Measurements from ENCODE around the gene SKA1. TPM values are rescaled to one million over a fixed set of nuclear protein-coding genes. Genes with fewer than 3 reads are reported as not detected.
A peak's percentile ranks its signal among the peaks of the same experiment; 100 is the strongest.

SKA1 gene
- total RNA-seq, 2 experiments from 2014 or later: 44.6 to 45.6 TPM

GRCh38 chr18:50359806-50360205 is 15.0 kb upstream of the SKA1 start:
- Mint-ChIP-seq H3K27me3 (peaks cover 11% of the 10 kb centered on the region), H3K4me1 (peaks cover 19% of the 10 kb centered on the region), H3K27ac (no peak overlapping the region), H3K4me3 (no peak overlapping the region), H3K36me3 (ENCODE audit: low read depth) (no peaks in the 10 kb centered on the region), H3K9me3 (no peaks in the 10 kb centered on the region)
- ChIA-PET CTCF (interaction anchor here (1.0 to 1.7 kb wide), 3 partner anchors 17 to 140 kb away, joined by 3 to 9 read pairs (median 3); no protein-coding TSS in a partner anchor), POLR2A (interaction anchor here (1.6 kb wide), 1 partner anchor 141 kb away, joined by 5 read pairs; no protein-coding TSS in a partner anchor)
- peak; percentile 21 for DNase-seq

- peaks cover 19% of the 10 kb centered on the region for H3K4me1 Mint-ChIP-seq
- no peak overlapping the region for H3K4me3 Mint-ChIP-seq
- no peaks in the 10 kb centered on the region for H3K9me3 Mint-ChIP-seq
- H3K36me3 Mint-ChIP-seq (ENCODE audit: low read depth): no peaks in the 10 kb centered on the region
- peaks cover 14% of the 10 kb centered on the region for H3K27me3 Mint-ChIP-seq
- DNase-seq: no peak
- ChIA-PET POLR2A (interaction anchor here (1.6 kb wide), 1 partner anchor 142 kb away, joined by 5 read pairs; no protein-coding TSS in a partner anchor), CTCF (interaction anchor here (1.7 kb wide), 1 partner anchor 141 kb away, joined by 9 read pairs; no protein-coding TSS in a partner anchor)
- no peak overlapping the region for H3K27ac Mint-ChIP-seq
Measured at GRCh38 chr18:50360611-50361010, 14.2 kb upstream of the SKA1 start.

- Mint-ChIP-seq H3K36me3 (ENCODE audit: low read depth) (peaks cover 10% of the 10 kb centered on the region), H3K4me1 (peaks cover 7% of the 10 kb centered on the region), H3K4me3 (no peak overlapping the region), H3K9me3 (peaks cover 14% of the 10 kb centered on the region), H3K27ac (no peak overlapping the region), H3K27me3 (peaks cover 51% of the 10 kb centered on the region)
- no peak for DNase-seq
- ChIA-PET CTCF (interaction anchor here (6.0 kb wide), 1 partner anchor 13 kb away, joined by 25 read pairs; no protein-coding TSS in a partner anchor), POLR2A (no interaction called here)
Measured at GRCh38 chr18:50369672-50370071, 5.2 kb upstream of the SKA1 start.

GRCh38 chr18:50372743-50373142 is 2.1 kb upstream of the SKA1 start:
- CTCF ChIA-PET: interaction anchor here (6.0 kb wide), 1 partner anchor 16 kb away, joined by 25 read pairs; no protein-coding TSS in a partner anchor
- Mint-ChIP-seq H3K27me3 (peaks cover 32% of the 10 kb centered on the region), H3K27ac (no peak overlapping the region), H3K4me3 (no peak overlapping the region), H3K9me3 (peaks cover 14% of the 10 kb centered on the region), H3K4me1 (peaks cover 27% of the 10 kb centered on the region), H3K36me3 (ENCODE audit: low read depth) (peaks cover 29% of the 10 kb centered on the region)
- DNase-seq: no peak
- POLR2A ChIA-PET: no interaction called here

GRCh38 chr18:50373561-50374219 is 1.2 kb upstream of the SKA1 start:
- DNase-seq: no peak
- CTCF ChIA-PET: interaction anchor here (1.1 to 6.0 kb wide), 2 partner anchors 17 to 92 kb away, joined by 3 to 25 read pairs; partner anchors contain the start of gene MBD1
- Mint-ChIP-seq H3K9me3 (peaks cover 14% of the 10 kb centered on the region), H3K27ac (no peak overlapping the region), H3K27me3 (peaks cover 23% of the 10 kb centered on the region), H3K4me3 (no peak overlapping the region), H3K4me1 (peaks cover 31% of the 10 kb centered on the region), H3K36me3 (ENCODE audit: low read depth) (peaks cover 34% of the 10 kb centered on the region)
- POLR2A ChIA-PET: interaction anchor here (1.2 to 3.2 kb wide), 3 partner anchors 59 to 90 kb away, joined by 3 to 15 read pairs (median 3); no protein-coding TSS in a partner anchor

GRCh38 chr18:50374220-50374752 is 560 bp upstream of the SKA1 start:
- peaks cover 31% of the 10 kb centered on the region for H3K4me1 Mint-ChIP-seq
- no peak for DNase-seq
- ChIA-PET CTCF (interaction anchor here (0.9 to 6.0 kb wide), 3 partner anchors 17 to 93 kb away, joined by 3 to 25 read pairs (median 3); partner anchors contain the start of gene MBD1), POLR2A (interaction anchor here (0.8 to 3.2 kb wide), 8 partner anchors 16 to 504 kb away, joined by 3 to 15 read pairs (median 3); partner anchors contain the start of genes MBD1 and ME2)
- H3K27me3 Mint-ChIP-seq: peaks cover 19% of the 10 kb centered on the region
- H3K4me3 Mint-ChIP-seq: peak overlapping the region; percentile 89
- H3K36me3 Mint-ChIP-seq (ENCODE audit: low read depth): peaks cover 38% of the 10 kb centered on the region
- H3K9me3 Mint-ChIP-seq: peaks cover 12% of the 10 kb centered on the region
- H3K27ac Mint-ChIP-seq: peak overlapping the region; percentile 85

GRCh38 chr18:50377061-50377798 is 2.4 kb downstream of the SKA1 start:
- Mint-ChIP-seq H3K9me3 (no peaks in the 10 kb centered on the region), H3K27ac (no peak overlapping the region), H3K4me3 (no peak overlapping the region), H3K36me3 (ENCODE audit: low read depth) (peaks cover 47% of the 10 kb centered on the region), H3K4me1 (peaks cover 34% of the 10 kb centered on the region), H3K27me3 (no peaks in the 10 kb centered on the region)
- ChIA-PET CTCF (interaction anchor here (0.9 to 1.2 kb wide), 4 partner anchors 12 to 111 kb away, joined by 3 to 6 read pairs (median 4); partner anchors contain the start of gene CFAP53), POLR2A (interaction anchor here (0.9 to 3.2 kb wide), 4 partner anchors 20 to 96 kb away, joined by 3 to 15 read pairs (median 6); partner anchors contain the start of gene MBD1)
- no peak for DNase-seq

- Mint-ChIP-seq H3K4me1 (peaks cover 2% of the 10 kb centered on the region), H3K36me3 (ENCODE audit: low read depth) (peaks cover 76% of the 10 kb centered on the region), H3K27ac (no peak overlapping the region), H3K9me3 (no peaks in the 10 kb centered on the region), H3K27me3 (no peaks in the 10 kb centered on the region), H3K4me3 (no peak overlapping the region)
- ChIA-PET CTCF (interaction anchor here (1.4 kb wide), 1 partner anchor 12 kb away, joined by 4 read pairs; no protein-coding TSS in a partner anchor), POLR2A (interaction anchor here (0.6 kb wide), 1 partner anchor 1094 kb away, joined by 3 read pairs; no protein-coding TSS in a partner anchor)
- DNase-seq: no peak
Measured at GRCh38 chr18:50388988-50389387, 14.1 kb downstream of the SKA1 start.

GRCh38 chr18:50393802-50394201 is 19.0 kb downstream of the SKA1 start:
- Mint-ChIP-seq H3K4me3 (no peak overlapping the region), H3K36me3 (ENCODE audit: low read depth) (peaks cover 51% of the 10 kb centered on the region), H3K4me1 (peaks cover 2% of the 10 kb centered on the region), H3K27me3 (peaks cover 2% of the 10 kb centered on the region), H3K9me3 (no peaks in the 10 kb centered on the region), H3K27ac (no peak overlapping the region)
- CTCF ChIA-PET: no interaction called here
- no peak for DNase-seq
- POLR2A ChIA-PET: no interaction called here

- Mint-ChIP-seq H3K4me1 (peaks cover 2% of the 10 kb centered on the region), H3K27me3 (peaks cover 2% of the 10 kb centered on the region), H3K27ac (no peak overlapping the region), H3K9me3 (no peaks in the 10 kb centered on the region), H3K4me3 (no peak overlapping the region), H3K36me3 (ENCODE audit: low read depth) (peaks cover 41% of the 10 kb centered on the region)
- no peak for DNase-seq
- ChIA-PET POLR2A (no interaction called here), CTCF (no interaction called here)
Measured at GRCh38 chr18:50395093-50395492, 20.2 kb downstream of the SKA1 start.

- DNase-seq: no peak
- Mint-ChIP-seq H3K27ac (no peak overlapping the region), H3K36me3 (ENCODE audit: low read depth) (peaks cover 32% of the 10 kb centered on the region), H3K4me1 (peaks cover 2% of the 10 kb centered on the region), H3K27me3 (peaks cover 3% of the 10 kb centered on the region), H3K4me3 (no peak overlapping the region), H3K9me3 (no peaks in the 10 kb centered on the region)
- CTCF ChIA-PET: no interaction called here
- POLR2A ChIA-PET: no interaction called here
Measured at GRCh38 chr18:50396005-50396660, 21.3 kb downstream of the SKA1 start.

- CTCF ChIA-PET: no interaction called here
- peaks cover 8% of the 10 kb centered on the region for H3K27me3 Mint-ChIP-seq
- no peak overlapping the region for H3K4me3 Mint-ChIP-seq
Measured at GRCh38 chr18:50397023-50397422, 22.2 kb downstream of the SKA1 start.

More at GRCh38 chr18:50397023-50397422, 22.2 kb downstream of the SKA1 start:
- H3K36me3 Mint-ChIP-seq (ENCODE audit: low read depth): peaks cover 25% of the 10 kb centered on the region
- H3K27ac Mint-ChIP-seq: no peak overlapping the region
- H3K9me3 Mint-ChIP-seq: no peaks in the 10 kb centered on the region
- DNase-seq: no peak
- peaks cover 2% of the 10 kb centered on the region for H3K4me1 Mint-ChIP-seq
- POLR2A ChIA-PET: no interaction called here

Data from activated CD4-positive, alpha-beta memory T cell treated with anti-CD3 and anti-CD28 coated beads, Interleukin-2, amount 10 ng/mL, durations not matched to agents 7 days and 5 days (primary cell).